HG02763 (cell line): ENCODE measurements around the gene AKR1A1.
"Not testable (repeated sequence)": the region's sequence is repeated elsewhere in the genome, so short reads cannot be mapped to it uniquely, and the experiment has no call there.

Experiments
- ATAC-seq: cut with Tn5 transposase; IDR thresholded peaks from one replicate; pipeline ENCODE4 v1.9.1; 2021; ENCODE audit warnings: mild to moderate bottlenecking, moderate library complexity; ENCODE audit not compliant: unreplicated experiment

AKR1A1 gene

GRCh38 chr1:45523516-45523915, 27.1 kb upstream of the AKR1A1 start:
- not testable (repeated sequence) for ATAC-seq

DNA sequence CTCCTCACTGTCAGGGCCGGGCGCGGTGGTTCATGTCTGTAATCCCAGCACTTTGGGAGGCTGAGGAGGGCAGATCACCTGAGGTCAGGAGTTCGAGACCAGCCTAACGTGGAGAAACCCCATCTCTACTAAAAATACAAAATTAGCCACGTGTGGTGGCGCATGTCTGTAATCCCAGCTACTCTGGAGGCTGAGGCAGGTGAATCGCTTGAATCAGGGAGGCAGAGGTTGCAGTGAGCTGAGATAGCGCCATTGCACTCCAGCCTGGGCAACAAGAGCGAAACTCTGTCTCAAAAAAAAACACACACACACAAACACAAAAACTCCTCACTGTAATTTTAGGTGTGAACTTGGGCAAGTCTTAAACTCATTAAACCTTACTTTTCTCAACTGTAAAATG, 26.7 kb upstream of the AKR1A1 start:
- not testable (repeated sequence) for ATAC-seq

DNA sequence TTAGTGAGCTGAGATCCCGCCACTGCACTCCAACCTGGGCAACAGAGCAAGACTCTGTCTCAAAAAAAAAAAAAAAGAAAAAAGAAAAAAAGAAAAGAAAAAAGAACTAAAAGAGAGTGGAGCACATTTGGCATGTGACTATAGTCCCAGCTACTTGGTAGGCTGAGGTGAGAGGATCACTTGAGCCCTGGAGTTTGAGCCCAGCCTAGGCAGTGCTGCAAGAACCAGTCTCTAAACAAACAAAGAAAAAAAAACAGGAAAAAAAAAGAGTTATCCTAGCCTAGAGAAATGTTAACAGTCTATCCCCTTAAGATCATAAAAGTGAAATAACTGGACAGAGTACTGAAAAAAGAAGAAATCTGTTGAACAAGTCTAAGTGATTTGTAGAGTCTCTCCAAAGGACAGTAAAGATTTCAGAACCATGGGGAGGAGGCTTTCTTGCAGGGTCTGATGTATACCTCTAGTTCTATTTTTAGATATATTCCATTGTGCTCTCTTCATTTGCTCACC, 24.4 kb upstream of the AKR1A1 start:
- ATAC-seq, result no peak

- ATAC-seq, result no peak
These were observed 19.9 kb upstream of the AKR1A1 start for GRCh38 chr1:45530632-45531135.

GRCh38 chr1:45531873-45532272, 18.8 kb upstream of the AKR1A1 start:
- no peak for ATAC-seq

GRCh38 chr1:45535988-45536766, 14.4 kb upstream of the AKR1A1 start:
- ATAC-seq, result no peak

GRCh38 chr1:45536886-45537285, 13.7 kb upstream of the AKR1A1 start:
- no peak for ATAC-seq

- no peak for ATAC-seq
These were observed 9.4 kb upstream of the AKR1A1 start for GRCh38 chr1:45541193-45541592.

GRCh38 chr1:45542591-45542990, 8.0 kb upstream of the AKR1A1 start:
- ATAC-seq, result no peak

DNA sequence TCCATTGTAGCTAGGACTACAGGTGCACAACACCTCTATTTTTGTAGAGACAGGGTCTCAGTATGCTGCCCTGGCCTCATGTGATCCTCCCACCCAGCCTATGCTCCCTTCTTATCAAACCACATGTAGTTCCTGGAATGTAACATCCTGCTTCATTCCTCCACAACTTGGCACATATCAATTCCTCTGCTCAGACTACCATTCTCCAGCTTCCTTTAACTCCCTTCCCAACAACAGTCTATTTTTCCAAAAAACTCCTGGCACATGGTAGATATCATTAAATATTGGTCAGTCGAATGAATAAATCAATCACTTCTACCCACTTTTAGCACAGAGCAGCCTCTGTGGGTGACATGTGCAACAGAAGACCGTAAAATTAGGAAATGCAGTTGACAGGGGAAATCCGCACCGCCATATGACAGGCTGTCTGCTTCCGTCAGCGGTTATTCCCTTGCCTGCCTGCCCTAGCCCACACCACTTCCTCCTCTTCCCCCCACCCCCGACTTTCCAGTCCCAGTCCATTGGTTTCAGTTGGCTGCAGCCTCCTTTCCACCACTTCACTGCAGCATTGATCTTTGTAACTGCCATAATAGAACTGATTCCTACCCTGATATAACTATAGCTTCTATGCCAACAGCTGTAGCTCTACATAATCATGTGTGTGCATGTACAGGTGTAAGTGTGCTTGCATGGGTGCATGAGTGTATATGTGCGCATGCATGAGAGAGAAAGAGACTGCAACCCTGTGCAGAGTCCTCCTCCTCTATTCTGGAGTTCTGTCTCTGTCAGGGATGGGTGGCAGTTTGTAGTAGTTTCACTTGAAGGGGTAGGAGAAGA, 6.8 kb upstream of the AKR1A1 start:
- ATAC-seq, result peak; percentile 55

- ATAC-seq, result no peak
These were observed 6.1 kb upstream of the AKR1A1 start for GRCh38 chr1:45544530-45544929.

DNA sequence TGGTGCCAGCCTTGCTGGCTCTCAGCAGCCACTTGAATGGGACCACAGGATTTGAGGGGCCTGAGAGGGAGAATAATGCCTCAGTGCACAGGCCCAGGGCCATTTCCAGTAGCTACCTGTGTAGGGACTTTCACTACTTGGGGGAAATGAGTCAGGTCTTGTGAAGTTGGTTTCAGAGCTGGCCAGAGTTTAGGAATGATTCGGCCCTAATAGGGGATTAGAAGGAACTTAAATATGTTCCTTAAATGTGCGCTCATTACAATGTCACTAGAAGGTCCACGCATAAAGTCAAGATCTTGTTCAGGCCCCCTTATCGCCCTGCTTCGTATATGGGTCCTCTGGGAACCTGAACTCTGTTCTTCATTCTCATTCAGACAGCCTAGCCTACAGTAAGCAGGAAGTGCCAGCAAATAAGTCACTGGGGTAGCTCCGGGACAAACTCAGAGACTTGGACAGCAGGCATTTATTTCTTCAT, 5.6 kb upstream of the AKR1A1 start:
- ATAC-seq, result peak; percentile 52

- no peak for ATAC-seq
These were observed 4.9 kb upstream of the AKR1A1 start for GRCh38 chr1:45545553-45546310.

DNA sequence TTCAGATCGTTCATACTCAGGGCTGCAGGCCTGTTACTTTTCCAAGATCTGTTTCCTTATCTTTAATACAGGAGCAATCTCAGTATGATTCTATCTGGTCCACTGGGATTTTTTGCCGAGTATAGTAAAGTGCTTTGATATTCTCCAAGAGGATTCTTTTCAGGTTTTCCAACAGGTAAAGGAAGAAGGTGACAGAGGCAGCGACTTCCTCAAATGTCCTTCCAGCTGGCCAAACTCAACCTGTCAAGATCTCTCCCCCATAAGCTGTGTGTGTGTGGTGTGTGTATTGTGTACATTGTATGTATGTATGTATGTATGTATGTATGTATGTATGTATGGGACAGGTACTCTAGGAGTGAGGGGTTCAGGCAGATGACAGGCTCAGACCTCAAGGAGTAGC, 1.1 kb downstream of the AKR1A1 start:
- ATAC-seq, result no peak

- ATAC-seq, result no peak
These were observed 1.7 kb downstream of the AKR1A1 start for GRCh38 chr1:45552331-45552730.

- no peak for ATAC-seq
These were observed 3.6 kb downstream of the AKR1A1 start for GRCh38 chr1:45554198-45554597.

DNA sequence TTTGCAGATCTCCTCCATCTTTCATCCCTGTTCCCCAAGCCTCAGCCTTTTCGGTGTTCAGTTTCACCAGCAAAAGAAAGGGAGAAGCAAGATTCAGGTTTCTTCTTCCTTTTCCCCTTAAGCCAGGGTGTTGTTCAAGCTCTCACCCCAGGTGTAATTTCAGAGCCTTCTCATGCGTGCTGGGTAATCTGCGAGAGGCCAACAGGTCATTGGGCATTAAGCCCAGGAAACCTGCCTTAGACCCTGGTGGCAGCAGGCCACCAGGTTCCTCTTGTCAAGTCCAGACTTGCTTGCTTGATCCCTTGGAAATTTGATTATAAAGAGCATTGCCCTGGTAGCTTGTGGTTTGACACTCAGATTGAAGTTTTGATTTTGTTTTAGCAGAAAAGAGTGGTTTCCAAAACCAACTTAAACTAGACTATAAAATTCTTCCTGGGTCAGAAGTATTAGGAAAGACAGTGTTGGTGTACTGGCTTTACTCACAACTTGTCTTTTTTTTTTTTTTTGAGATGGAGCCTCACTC, 6.9 kb downstream of the AKR1A1 start:
- ATAC-seq, result no peak

- ATAC-seq, result no peak
These were observed 13.2 kb downstream of the AKR1A1 start for GRCh38 chr1:45563843-45564242.

- ATAC-seq, result no peak
These were observed 16.1 kb downstream of the AKR1A1 start for GRCh38 chr1:45566722-45567121.

DNA sequence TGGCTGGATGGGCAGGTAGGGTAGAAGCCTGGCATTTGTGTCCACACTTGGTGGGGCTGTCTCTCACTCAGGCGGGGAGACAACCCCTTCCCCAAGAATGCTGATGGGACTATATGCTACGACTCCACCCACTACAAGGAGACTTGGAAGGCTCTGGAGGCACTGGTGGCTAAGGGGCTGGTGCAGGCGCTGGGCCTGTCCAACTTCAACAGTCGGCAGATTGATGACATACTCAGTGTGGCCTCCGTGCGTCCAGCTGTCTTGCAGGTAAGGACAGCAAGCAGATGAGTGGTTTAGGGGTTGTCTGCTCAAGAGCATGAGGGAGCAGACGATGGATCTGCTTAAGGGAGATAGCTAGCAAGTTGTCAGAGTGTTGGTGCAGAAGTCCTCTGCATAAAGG, 17.3 kb downstream of the AKR1A1 start:
- no peak for ATAC-seq

DNA sequence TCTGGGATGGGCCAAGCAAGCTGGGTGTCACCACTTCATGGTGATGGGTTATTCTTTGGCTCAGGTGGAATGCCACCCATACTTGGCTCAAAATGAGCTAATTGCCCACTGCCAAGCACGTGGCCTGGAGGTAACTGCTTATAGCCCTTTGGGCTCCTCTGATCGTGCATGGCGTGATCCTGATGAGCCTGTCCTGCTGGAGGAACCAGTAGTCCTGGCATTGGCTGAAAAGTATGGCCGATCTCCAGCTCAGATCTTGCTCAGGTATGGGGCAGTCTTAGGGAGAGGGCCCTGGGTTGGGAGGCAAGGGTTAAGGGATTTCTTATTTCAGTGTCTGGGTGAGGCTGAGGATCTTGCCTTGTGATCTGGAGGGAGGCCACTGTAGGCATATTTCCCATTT, 17.8 kb downstream of the AKR1A1 start:
- ATAC-seq, result no peak
